ENCODE data around the gene TPI1. TPM values are rescaled to one million over a fixed set of nuclear protein-coding genes. Genes with fewer than 3 reads are reported as not detected.

Gene TPI1
- total and polyA plus RNA-seq, 2 of the 8 experiments (the other 6 are each of a cell fraction or from before 2014, with no cell fraction given): 910 to 3,018 TPM

GRCh38 chr12:6914246-6914946 is 47.1 kb downstream of the TPI1 start, which contains the start of gene ENO2 (continued):
- TF ChIP-seq CHD7 (IDR thresholded peaks at IDR 0.05; ENCODE audit: insufficient replicate concordance, low read length) (no peak), GTF2F1 (IDR thresholded peaks at IDR 0.05; ENCODE audit: borderline replicate concordance, low read depth, low read length) (no peak), SIN3A (conservative IDR thresholded peaks at IDR 0.05 in 1 of 2, IDR thresholded peaks at IDR 0.05 in 1 of 2; ENCODE audit: low read depth in 1 of 2, low read length in 2 of 2) (no peak), TAF7 (optimal IDR thresholded peaks at IDR 0.05; ENCODE audit: borderline replicate concordance, low read depth, low read length) (no peak), SIRT6 (IDR thresholded peaks at IDR 0.05; ENCODE audit: low read length) (no peak), CBX5 (IDR thresholded peaks at IDR 0.05; ENCODE audit: low read depth, low read length) (no peak), BACH1 (IDR thresholded peaks at IDR 0.05; ENCODE audit: low read length) (no peak), KDM5A (IDR thresholded peaks at IDR 0.05; ENCODE audit: low read length) (no peak), POLR2AphosphoS5 (IDR thresholded peaks at IDR 0.05; ENCODE audit: low read depth, low read length) (no peak), SUZ12 (IDR thresholded peaks at IDR 0.05; ENCODE audit: low read length) (no peak), CBX8 (IDR thresholded peaks at IDR 0.05; ENCODE audit: borderline replicate concordance, low read depth, low read length) (no peak)

Data from H1 (cell line).